ENCODE data around the gene RNASE3. TPM values are rescaled to one million over a fixed set of nuclear protein-coding genes. Genes with fewer than 3 reads are reported as not detected.
"Not testable (repeated sequence)": the region's sequence is repeated elsewhere in the genome, so short reads cannot be mapped to it uniquely, and the experiment has no call there.

The RNASE3 gene
- total RNA-seq, 1 donor from 2014 or later = not detected

GRCh38 chr14:20873370-20874177 is 17.6 kb upstream of the RNASE3 start:
- no peak for DNase-seq (ENCODE audit: low spot score)
- no peak overlapping the region for H3K27ac Mint-ChIP-seq (ENCODE audit: unreplicated experiment)
- H3K36me3 Mint-ChIP-seq (ENCODE audit: low read depth) = no peaks in the 10 kb centered on the region
- H3K27me3 Mint-ChIP-seq (ENCODE audit: low read depth) = peaks cover 41% of the 10 kb centered on the region
- TF ChIP-seq CTCF (IDR thresholded peaks at IDR 0.05) = peak; percentile 82
- peaks cover 3% of the 10 kb centered on the region for H3K9me3 Mint-ChIP-seq (ENCODE audit: low read depth)
- H3K4me3 Mint-ChIP-seq (ENCODE audit: unreplicated experiment) = peak overlapping the region; percentile 52
- no peaks in the 10 kb centered on the region for H3K4me1 Mint-ChIP-seq (ENCODE audit: low read depth)

- no peak for DNase-seq (ENCODE audit: low spot score)
- Mint-ChIP-seq H3K4me1 (ENCODE audit: low read depth) (no peaks in the 10 kb centered on the region), H3K4me3 (ENCODE audit: unreplicated experiment) (no peak overlapping the region), H3K9me3 (ENCODE audit: low read depth) (peaks cover 4% of the 10 kb centered on the region), H3K36me3 (ENCODE audit: low read depth) (no peaks in the 10 kb centered on the region), H3K27ac (ENCODE audit: unreplicated experiment) (no peak overlapping the region), H3K27me3 (ENCODE audit: low read depth) (peaks cover 42% of the 10 kb centered on the region)
- TF ChIP-seq CTCF (IDR thresholded peaks at IDR 0.05) = no peak
Observed at GRCh38 chr14:20877016-20877415, 14.2 kb upstream of the RNASE3 start.

- DNase-seq (ENCODE audit: low spot score) = no peak
- TF ChIP-seq CTCF (IDR thresholded peaks at IDR 0.05) = no peak
- no peaks in the 10 kb centered on the region for H3K4me1 Mint-ChIP-seq (ENCODE audit: low read depth)
- no peaks in the 10 kb centered on the region for H3K36me3 Mint-ChIP-seq (ENCODE audit: low read depth)
- H3K27me3 Mint-ChIP-seq (ENCODE audit: low read depth) = peaks cover 35% of the 10 kb centered on the region
- peaks cover 4% of the 10 kb centered on the region for H3K9me3 Mint-ChIP-seq (ENCODE audit: low read depth)
- no peak overlapping the region for H3K27ac Mint-ChIP-seq (ENCODE audit: unreplicated experiment)
- H3K4me3 Mint-ChIP-seq (ENCODE audit: unreplicated experiment) = no peak overlapping the region
Observed at GRCh38 chr14:20878695-20879094, 12.5 kb upstream of the RNASE3 start.

GRCh38 chr14:20881229-20881628 is 10.0 kb upstream of the RNASE3 start:
- not testable (repeated sequence) for H3K9me3 Mint-ChIP-seq (ENCODE audit: low read depth); DNase-seq (ENCODE audit: low spot score); H3K36me3 Mint-ChIP-seq (ENCODE audit: low read depth); H3K27ac Mint-ChIP-seq (ENCODE audit: unreplicated experiment); H3K4me1 Mint-ChIP-seq (ENCODE audit: low read depth); H3K4me3 Mint-ChIP-seq (ENCODE audit: unreplicated experiment)
- H3K27me3 Mint-ChIP-seq (ENCODE audit: low read depth) = peaks cover 37% of the 10 kb centered on the region

GRCh38 chr14:20882787-20883186 is 8.4 kb upstream of the RNASE3 start:
- not testable (repeated sequence) for H3K4me3 Mint-ChIP-seq (ENCODE audit: unreplicated experiment); H3K27ac Mint-ChIP-seq (ENCODE audit: unreplicated experiment)

GRCh38 chr14:20888411-20888810 is 2.8 kb upstream of the RNASE3 start:
- not testable (repeated sequence) for H3K27ac Mint-ChIP-seq (ENCODE audit: unreplicated experiment); DNase-seq (ENCODE audit: low spot score); H3K9me3 Mint-ChIP-seq (ENCODE audit: low read depth); H3K4me1 Mint-ChIP-seq (ENCODE audit: low read depth); H3K4me3 Mint-ChIP-seq (ENCODE audit: unreplicated experiment); H3K36me3 Mint-ChIP-seq (ENCODE audit: low read depth)
- peaks cover 27% of the 10 kb centered on the region for H3K27me3 Mint-ChIP-seq (ENCODE audit: low read depth)

More at GRCh38 chr14:20882787-20883186, 8.4 kb upstream of the RNASE3 start:
- not testable (repeated sequence) for DNase-seq (ENCODE audit: low spot score); H3K4me1 Mint-ChIP-seq (ENCODE audit: low read depth); H3K36me3 Mint-ChIP-seq (ENCODE audit: low read depth); H3K9me3 Mint-ChIP-seq (ENCODE audit: low read depth)
- peaks cover 33% of the 10 kb centered on the region for H3K27me3 Mint-ChIP-seq (ENCODE audit: low read depth)

- H3K4me1 Mint-ChIP-seq (ENCODE audit: low read depth); H3K4me3 Mint-ChIP-seq (ENCODE audit: unreplicated experiment); DNase-seq (ENCODE audit: low spot score); H3K36me3 Mint-ChIP-seq (ENCODE audit: low read depth); H3K9me3 Mint-ChIP-seq (ENCODE audit: low read depth); H3K27ac Mint-ChIP-seq (ENCODE audit: unreplicated experiment): not testable (repeated sequence)
- H3K27me3 Mint-ChIP-seq (ENCODE audit: low read depth) = peaks cover 20% of the 10 kb centered on the region
Observed at GRCh38 chr14:20895322-20895721, 4.1 kb downstream of the RNASE3 start.

All from chondrocyte (in vitro differentiated cells).